HCT116 (cell line): ENCODE results near the gene ABR. TPM values are rescaled to one million over a fixed set of nuclear protein-coding genes. Genes with fewer than 3 reads are reported as not detected.
A peak's percentile ranks its signal among the peaks of the same experiment; 100 is the strongest.

ENCODE experiments used
- ATAC-seq: fragments of 200-7000 bp; cut with Tn5 transposase; 2 replicates; pipeline ENCODE4 v1.9.1; 2020; ENCODE audit warnings: mild to moderate bottlenecking, moderate library complexity
- BruUV-seq: library from RNA; stranded (reverse); fragments of 400-500 nt; replicated peaks from 2 replicates; lab custom pipeline; 2021; lab: Mats Ljungman, UMichigan
- CTCF ChIA-PET: fragments of 300-600 bp; sonication (Branson Sonifier 250); formaldehyde crosslinking; loops from one replicate; lab custom pipeline; 2021; ENCODE audit warnings: antibody characterized with exemption; lab: Charles Lee
- POLR2A ChIA-PET: fragments of 300-600, 350-600 bp; sonication (Branson Sonifier 250); formaldehyde crosslinking; loops from one replicate; lab custom pipeline; 2021; ENCODE audit warnings: antibody characterized with exemption; lab: Charles Lee
- RAD21 ChIA-PET, 2 experiments: fragments of 300-600 bp; sonication (Branson Sonifier 250); formaldehyde crosslinking; loops; one replicate each; lab custom pipeline; 2023; ENCODE audit warnings: low total read pairs in 2 of 2; ENCODE audit not compliant: uncharacterized antibody in 2 of 2, unreplicated experiment in 2 of 2, low non-redundant PET in 1 of 2; lab: Charles Lee
- DNase-seq: peaks from one replicate; pipeline ENCODE4 v3.0.0-alpha.2; 2010; ENCODE audit warnings: low read depth, low spot score
- H2AFZ ChIP-seq: fragments of 200-600 bp; shearing (Covaris generic), sonication (generic); 2 replicates; pipeline ENCODE4 v1.6.1; 2017; ENCODE audit warnings: low read depth, mixed run types, mixed read lengths, antibody characterized with exemption, low read length; ENCODE audit not compliant: poor library complexity, severe bottlenecking
- H3K27ac ChIP-seq: 2 replicates; pipeline ENCODE4 v1.5.1; 2012; ENCODE audit warnings: low read depth, low read length
- H3K27me3 ChIP-seq: fragments of 200-600 bp; sonication (generic); 2 replicates; pipeline ENCODE4 v1.6.1; 2016; ENCODE audit warnings: mixed run types, low read length, mixed read lengths; ENCODE audit not compliant: insufficient read depth
- H3K36me3 ChIP-seq, 2 experiments: fragments of 200-500 bp in 1 of 2; fragments of 200-600 bp in 1 of 2; sonication (Bioruptor generic) in 1 of 2; sonication (generic) in 1 of 2; 2 replicates each; pipeline versions ENCODE4 v1.5.1 to v1.6.1; 2014 to 2016; ENCODE audit warnings: low read length in 2 of 2, inconsistent platforms in 1 of 2, mixed read lengths in 1 of 2, mixed run types in 1 of 2; ENCODE audit not compliant: insufficient read depth in 2 of 2, control insufficient read depth in 1 of 2
- H3K4me1 ChIP-seq, 2 experiments: fragments of 200-600 bp in 1 of 2; sonication (generic) in 1 of 2; 2 replicates each; pipeline versions ENCODE4 v1.5.1 to v1.6.1; 2012 to 2017; ENCODE audit warnings: low read length in 2 of 2, inconsistent platforms in 1 of 2, mild to moderate bottlenecking in 1 of 2, mixed read lengths in 1 of 2, mixed run types in 1 of 2, moderate library complexity in 1 of 2; ENCODE audit not compliant: insufficient read depth in 2 of 2, control insufficient read depth in 1 of 2
- H3K4me2 ChIP-seq: fragments of 200-600 bp; sonication (generic); 2 replicates; pipeline ENCODE4 v1.6.1; 2017; ENCODE audit warnings: mixed run types, low read length, mixed read lengths
- H3K4me3 ChIP-seq, 2 experiments: fragments of 200-600 bp in 1 of 2; sonication (generic) in 1 of 2; replicated peaks in 1 of 2; 2 replicates each; pipeline ENCODE4 v1.5.1; 2011 to 2016; ENCODE audit warnings: low read length in 2 of 2, control low read depth in 1 of 2, low read depth in 1 of 2, mild to moderate bottlenecking in 1 of 2, mixed read lengths in 1 of 2, mixed run types in 1 of 2
- H3K79me2 ChIP-seq: fragments of 200-600 bp; sonication (generic); 2 replicates; pipeline ENCODE4 v1.6.1; 2017; ENCODE audit warnings: mild to moderate bottlenecking, mixed run types, low read length, moderate library complexity, mixed read lengths; ENCODE audit not compliant: insufficient read depth
- H3K9ac ChIP-seq: fragments of 200-600 bp; sonication (generic); 2 replicates; pipeline ENCODE4 v1.6.1; 2016; ENCODE audit warnings: low read length, mixed read lengths
- H3K9me2 ChIP-seq: fragments of 200-600 bp; sonication (generic), shearing (Covaris generic); 2 replicates; pipeline ENCODE4 v1.6.1; 2017; ENCODE audit warnings: mixed run types, mild to moderate bottlenecking, moderate library complexity; ENCODE audit not compliant: insufficient read depth
- H3K9me3 ChIP-seq, 2 experiments: fragments of 200-500 bp in 1 of 2; fragments of 200-600 bp in 1 of 2; sonication (Bioruptor generic) in 1 of 2; sonication (generic) in 1 of 2; 2 replicates each; pipeline ENCODE4 v1.6.1; 2014 to 2017; ENCODE audit warnings: low read length in 2 of 2, mixed read lengths in 2 of 2, inconsistent platforms in 1 of 2, low read depth in 1 of 2, mild to moderate bottlenecking in 1 of 2, mixed run types in 1 of 2, moderate library complexity in 1 of 2; ENCODE audit not compliant: control insufficient read depth in 1 of 2, insufficient read depth in 1 of 2
- H4K20me1 ChIP-seq: fragments of 200-600 bp; sonication (generic), shearing (Covaris generic); 2 replicates; pipeline ENCODE4 v1.6.1; 2017; ENCODE audit warnings: mixed run types, mild to moderate bottlenecking, moderate library complexity; ENCODE audit not compliant: insufficient read depth
- CBX3 ChIP-seq: IDR thresholded peaks from 2 replicates; pipeline ENCODE4 v1.6.1; 2012; ENCODE audit warnings: low read depth
- EGR1 ChIP-seq: IDR thresholded peaks from 2 replicates; pipeline ENCODE4 v1.6.1; 2012; ENCODE audit warnings: low read depth
- EZH2 ChIP-seq: fragments of 200-600 bp; sonication (generic); IDR thresholded peaks from 2 replicates; pipeline ENCODE4 v1.6.1; 2017; ENCODE audit warnings: antibody characterized with exemption, mixed run types
- EZH2phosphoT487 ChIP-seq: fragments of 200-600 bp; IDR thresholded peaks from 2 replicates; pipeline ENCODE4 v1.6.1; 2018; ENCODE audit warnings: antibody characterized with exemption, borderline replicate concordance
- MAX ChIP-seq: IDR thresholded peaks from 2 replicates; pipeline ENCODE4 v1.6.1; 2012
- POLR2A ChIP-seq: IDR thresholded peaks from 2 replicates; pipeline ENCODE4 v1.7.0; 2011; ENCODE audit warnings: borderline replicate concordance; ENCODE audit not compliant: insufficient read depth, insufficient read length; ENCODE audit errors: extremely low read depth
- SIN3A ChIP-seq: IDR thresholded peaks from 2 replicates; pipeline ENCODE4 v1.6.1; 2012; ENCODE audit warnings: low read depth
- SP1 ChIP-seq: IDR thresholded peaks from 2 replicates; pipeline ENCODE4 v1.6.1; 2012; ENCODE audit warnings: low read depth
- TCF7L2 ChIP-seq: IDR thresholded peaks from 2 replicates; pipeline ENCODE4 v1.7.0; 2011; ENCODE audit warnings: borderline replicate concordance, inconsistent platforms; ENCODE audit not compliant: insufficient read depth, insufficient read length; ENCODE audit errors: extremely low read depth
- ZFX ChIP-seq: fragments of 450-650 bp; IDR thresholded peaks from 2 replicates; pipeline ENCODE4 v1.6.1; 2017
- intact Hi-C: fragments of 100-400 bp; cut with micrococcal nuclease; formaldehyde crosslinking; loops from 2 replicates; pipeline ENCODE4 v1.10.0; 2022
- total RNA-seq: library from RNA; stranded (reverse); gene quantifications from one replicate; pipeline ENCODE4 v1.2.1, GENCODE V29; 2021; ENCODE audit not compliant: unreplicated experiment
- TF ChIP-seq, protein P1 (sequence below), 3 experiments: fragments of 200-600 bp in 1 of 3; sonication (generic) in 1 of 3; IDR thresholded peaks in 2 of 3; conservative IDR thresholded peaks in 1 of 3; 2 replicates each; pipeline ENCODE4 v1.5.1; 2012 to 2017; ENCODE audit warnings: low read depth in 2 of 3, low read length in 2 of 3, antibody characterized with exemption in 1 of 3, borderline replicate concordance in 1 of 3, control low read depth in 1 of 3, mild to moderate bottlenecking in 1 of 3, mixed read lengths in 1 of 3, mixed run types in 1 of 3, moderate library complexity in 1 of 3; ENCODE audit not compliant: insufficient read depth in 1 of 3

The ABR gene
- total RNA-seq, 1 experiment from 2014 or later = 58.5 TPM

- no peaks in the 10 kb centered on the region for H3K9me2 ChIP-seq
- H2AFZ ChIP-seq = no peak overlapping the region
- intact Hi-C loops = no loop called here
- peaks cover 62 to 93% of the 10 kb centered on the region in 2 experiments for H3K4me1 ChIP-seq
- ChIA-PET POLR2A (interaction anchor here (1.8 kb wide), 1 partner anchor 10 kb away, joined by 4 read pairs; the partner anchor contains the start of gene NXN), CTCF (no interaction called here), RAD21 (no interaction called here)
- H3K4me2 ChIP-seq = peak overlapping the region; percentile 71
- no peak for TF ChIP-seq MAX
- no peak for TF ChIP-seq EZH2
- no peak for TF ChIP-seq CBX3
- no peak for TF ChIP-seq EGR1
- no peak for TF ChIP-seq SP1
- TF ChIP-seq TCF7L2 = no peak
- no peak for TF ChIP-seq POLR2A
- no peak for TF ChIP-seq ZFX
- TF ChIP-seq, protein P1, sequence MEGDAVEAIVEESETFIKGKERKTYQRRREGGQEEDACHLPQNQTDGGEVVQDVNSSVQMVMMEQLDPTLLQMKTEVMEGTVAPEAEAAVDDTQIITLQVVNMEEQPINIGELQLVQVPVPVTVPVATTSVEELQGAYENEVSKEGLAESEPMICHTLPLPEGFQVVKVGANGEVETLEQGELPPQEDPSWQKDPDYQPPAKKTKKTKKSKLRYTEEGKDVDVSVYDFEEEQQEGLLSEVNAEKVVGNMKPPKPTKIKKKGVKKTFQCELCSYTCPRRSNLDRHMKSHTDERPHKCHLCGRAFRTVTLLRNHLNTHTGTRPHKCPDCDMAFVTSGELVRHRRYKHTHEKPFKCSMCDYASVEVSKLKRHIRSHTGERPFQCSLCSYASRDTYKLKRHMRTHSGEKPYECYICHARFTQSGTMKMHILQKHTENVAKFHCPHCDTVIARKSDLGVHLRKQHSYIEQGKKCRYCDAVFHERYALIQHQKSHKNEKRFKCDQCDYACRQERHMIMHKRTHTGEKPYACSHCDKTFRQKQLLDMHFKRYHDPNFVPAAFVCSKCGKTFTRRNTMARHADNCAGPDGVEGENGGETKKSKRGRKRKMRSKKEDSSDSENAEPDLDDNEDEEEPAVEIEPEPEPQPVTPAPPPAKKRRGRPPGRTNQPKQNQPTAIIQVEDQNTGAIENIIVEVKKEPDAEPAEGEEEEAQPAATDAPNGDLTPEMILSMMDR (IDR thresholded peaks at IDR 0.05 in 2 of 3, conservative IDR thresholded peaks at IDR 0.05 in 1 of 3; ENCODE audit: borderline replicate concordance in 1 of 3, insufficient read depth in 1 of 3, low read depth in 2 of 3, low read length in 2 of 3) = no peak
- TF ChIP-seq EZH2phosphoT487 = no peak
- TF ChIP-seq SIN3A = no peak
- H3K9me3 ChIP-seq = no peaks in the 10 kb centered on the region
- peak overlapping the region; percentile 33 to 43 for H3K4me3 ChIP-seq
- no peaks in the 10 kb centered on the region; the same call in 1 of the 2 replicates for H4K20me1 ChIP-seq
- peak overlapping the region; percentile 59 for H3K9ac ChIP-seq
- DNase-seq (no peak), ATAC-seq (no peak)
- H3K27me3 ChIP-seq = no peaks in the 10 kb centered on the region
- H3K79me2 ChIP-seq = peaks cover 91% of the 10 kb centered on the region
- H3K27ac ChIP-seq = peak overlapping the region; percentile 65
- no TSS peak for BruUV-seq
- H3K36me3 ChIP-seq = 0 out of 4 replicates have a peak, but pooled peaks cover 0 to 4% of the 10 kb centered on the region in 2 experiments
These were observed 209.4 kb downstream of the ABR start for GRCh38 chr17:970364-970763.
